Activated T-cell treated with anti-CD3 and anti-CD28 coated beads for 48 hours (primary cell): ENCODE data around the gene GRPEL1.
"Not testable (repeated sequence)": the region's sequence is repeated elsewhere in the genome, so short reads cannot be mapped to it uniquely, and the experiment has no call there.

Experiments
- DNase-seq: peaks from one replicate; pipeline ENCODE4 v3.0.0-alpha.2; 2020; ENCODE audit warnings: low read depth

GRPEL1 gene

GRCh38 chr4:7092026-7092425 is 24.2 kb upstream of the GRPEL1 start:
- no peak for DNase-seq

- DNase-seq = no peak
These were observed 21.5 kb upstream of the GRPEL1 start for GRCh38 chr4:7089213-7089986.

GRCh38 chr4:7087036-7087435 is 19.2 kb upstream of the GRPEL1 start:
- DNase-seq = no peak

- DNase-seq = no peak
These were observed 18.5 kb upstream of the GRPEL1 start for GRCh38 chr4:7086384-7086783.

GRCh38 chr4:7084564-7084961 is 16.7 kb upstream of the GRPEL1 start:
- DNase-seq = not testable (repeated sequence)

GRCh38 chr4:7083597-7084563 is 16.0 kb upstream of the GRPEL1 start:
- DNase-seq = no peak

- DNase-seq = not testable (repeated sequence)
These were observed 12.0 kb upstream of the GRPEL1 start for GRCh38 chr4:7079909-7080308.

- DNase-seq = not testable (repeated sequence)
These were observed 11.6 kb upstream of the GRPEL1 start for GRCh38 chr4:7079483-7079882.

- no peak for DNase-seq
These were observed 10.2 kb upstream of the GRPEL1 start for GRCh38 chr4:7078025-7078424.

- no peak for DNase-seq
These were observed 9.5 kb upstream of the GRPEL1 start for GRCh38 chr4:7077371-7077770.

- DNase-seq = no peak
These were observed 8.8 kb upstream of the GRPEL1 start for GRCh38 chr4:7076696-7077082.

GRCh38 chr4:7075962-7076695 is 8.3 kb upstream of the GRPEL1 start:
- no peak for DNase-seq

GRCh38 chr4:7074426-7074825 is 6.6 kb upstream of the GRPEL1 start:
- no peak for DNase-seq

GRCh38 chr4:7073526-7074390 is 5.9 kb upstream of the GRPEL1 start:
- DNase-seq = no peak

- no peak for DNase-seq
These were observed 5.2 kb upstream of the GRPEL1 start for GRCh38 chr4:7073059-7073458.

- peak; percentile 79 for DNase-seq
These were observed 3.1 kb upstream of the GRPEL1 start for GRCh38 chr4:7070729-7071511.

- no peak for DNase-seq
These were observed 1.0 kb upstream of the GRPEL1 start for GRCh38 chr4:7068883-7069282.

GRCh38 chr4:7068279-7068842 is 497 bp upstream of the GRPEL1 start:
- no peak for DNase-seq

GRCh38 chr4:7067126-7067451 is 775 bp downstream of the GRPEL1 start:
- DNase-seq = no peak

- DNase-seq = no peak
These were observed 1.4 kb downstream of the GRPEL1 start for GRCh38 chr4:7066493-7066892.
